ENCODE data around the gene ATP6V1G3.
"Not testable (repeated sequence)": the region's sequence is repeated elsewhere in the genome, so short reads cannot be mapped to it uniquely, and the experiment has no call there.

Gene ATP6V1G3, protein sequence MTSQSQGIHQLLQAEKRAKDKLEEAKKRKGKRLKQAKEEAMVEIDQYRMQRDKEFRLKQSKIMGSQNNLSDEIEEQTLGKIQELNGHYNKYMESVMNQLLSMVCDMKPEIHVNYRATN

DNA sequence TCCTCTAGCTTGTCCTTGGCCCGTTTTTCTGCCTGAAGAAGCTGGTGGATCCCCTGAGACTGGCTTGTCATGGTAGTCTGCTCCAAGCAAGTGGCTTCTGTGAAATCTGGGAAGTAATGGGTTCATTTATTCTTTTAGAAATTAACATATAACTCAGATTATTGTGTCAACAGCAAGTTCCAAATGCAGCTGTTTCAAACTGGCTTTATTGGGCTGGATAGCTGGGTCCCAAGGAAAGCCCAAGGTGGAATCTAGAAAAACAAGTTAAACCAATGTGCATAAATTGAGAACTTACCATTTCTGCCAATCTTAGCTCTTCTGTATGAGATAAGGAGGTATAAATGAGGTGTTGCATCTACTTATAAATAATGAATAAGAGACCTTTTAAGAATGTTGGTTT lies at the start of gene ATP6V1G3:
Gene ATP6V1G3, minus strand, starts transcription at position 101 of the 400 bp plus-strand sequence. Its CDS starts 30 bp downstream, at position 71.
- no peak for DNase-seq

DNA sequence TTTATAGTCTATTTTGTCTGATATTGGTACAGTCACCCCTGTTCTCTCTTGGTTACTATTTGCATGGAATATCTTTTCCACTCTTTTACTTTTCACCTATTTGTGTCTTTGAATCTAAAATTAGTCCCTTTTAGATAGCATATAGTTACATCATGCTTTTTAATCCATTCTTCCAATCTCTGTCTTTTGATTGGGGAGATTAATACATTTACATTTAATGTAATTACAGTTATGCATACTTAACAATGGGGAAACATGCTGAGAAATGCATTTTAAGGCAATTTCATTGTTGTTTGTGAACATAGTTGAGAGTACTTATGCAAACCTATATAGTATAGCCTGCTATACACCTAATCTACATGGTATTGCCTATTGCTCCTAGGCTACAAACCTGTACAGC lies 48.4 kb upstream of the ATP6V1G3 start:
- no peak for DNase-seq

DNA sequence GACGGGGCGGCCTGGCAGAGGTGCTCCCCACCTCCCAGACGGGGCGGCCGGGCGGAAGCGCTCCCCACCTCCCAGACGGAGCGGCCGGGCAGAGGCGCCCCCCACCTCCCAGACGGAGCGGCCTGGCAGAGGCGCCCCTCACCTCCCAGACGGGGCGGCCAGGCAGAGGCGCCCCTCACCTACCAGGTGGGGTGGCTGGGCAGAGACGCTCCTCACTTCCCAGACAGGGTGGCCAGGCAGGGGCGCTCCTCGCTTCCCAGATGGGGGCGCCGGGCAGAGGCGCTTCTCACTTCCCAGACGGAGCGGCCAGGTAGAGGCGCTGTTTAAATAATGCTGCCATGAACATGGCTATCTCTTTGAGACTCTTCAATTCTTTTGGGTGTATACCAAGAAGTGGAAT lies 43.7 kb upstream of the ATP6V1G3 start:
- DNase-seq = no peak

DNA sequence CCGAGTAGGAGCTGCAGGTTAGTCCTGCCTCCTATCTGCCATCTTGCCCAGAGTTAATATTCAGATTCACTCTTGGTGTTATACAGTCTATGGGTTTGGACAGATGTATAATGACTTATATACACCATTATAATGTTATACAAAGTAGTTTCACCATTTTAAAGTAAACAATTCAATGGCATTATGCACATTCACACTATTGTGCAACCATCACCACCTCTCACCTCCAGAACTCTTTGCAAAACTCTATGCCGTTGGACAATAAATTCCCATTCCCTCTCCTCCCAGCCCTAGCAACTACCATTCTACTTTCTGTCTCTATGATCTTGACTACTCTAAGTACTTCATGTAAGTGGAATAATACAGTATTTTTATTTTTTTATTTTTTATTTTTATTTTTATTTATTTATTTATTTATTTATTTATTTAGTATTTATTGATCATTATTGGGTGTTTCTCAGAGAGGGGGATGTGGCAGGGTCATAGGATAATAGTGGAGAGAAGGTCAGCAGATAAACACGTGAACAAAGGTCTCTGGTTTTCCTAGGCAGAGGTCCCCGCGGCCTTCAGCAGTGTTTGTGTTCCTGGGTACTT lies 42.8 kb upstream of the ATP6V1G3 start:
- DNase-seq = not testable (repeated sequence)

DNA sequence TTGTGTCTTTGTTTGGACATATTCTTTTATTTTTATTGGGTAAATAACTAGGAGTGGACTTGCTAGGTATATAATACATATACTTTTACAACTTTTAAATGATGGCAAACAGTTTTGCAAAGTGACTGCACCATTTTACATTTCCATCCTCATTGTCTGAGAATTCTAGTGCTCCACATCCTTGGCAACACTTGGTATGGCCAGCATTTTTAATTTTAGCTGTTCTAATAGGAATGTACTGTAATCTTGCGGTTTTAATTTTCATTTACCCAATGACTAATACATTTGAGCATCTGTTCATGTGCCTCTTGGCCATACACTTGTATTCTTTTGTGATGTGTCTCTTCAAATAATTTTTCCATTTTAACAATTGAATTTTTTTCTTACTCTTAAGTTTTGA lies 37.0 kb upstream of the ATP6V1G3 start:
- no peak for DNase-seq

DNA sequence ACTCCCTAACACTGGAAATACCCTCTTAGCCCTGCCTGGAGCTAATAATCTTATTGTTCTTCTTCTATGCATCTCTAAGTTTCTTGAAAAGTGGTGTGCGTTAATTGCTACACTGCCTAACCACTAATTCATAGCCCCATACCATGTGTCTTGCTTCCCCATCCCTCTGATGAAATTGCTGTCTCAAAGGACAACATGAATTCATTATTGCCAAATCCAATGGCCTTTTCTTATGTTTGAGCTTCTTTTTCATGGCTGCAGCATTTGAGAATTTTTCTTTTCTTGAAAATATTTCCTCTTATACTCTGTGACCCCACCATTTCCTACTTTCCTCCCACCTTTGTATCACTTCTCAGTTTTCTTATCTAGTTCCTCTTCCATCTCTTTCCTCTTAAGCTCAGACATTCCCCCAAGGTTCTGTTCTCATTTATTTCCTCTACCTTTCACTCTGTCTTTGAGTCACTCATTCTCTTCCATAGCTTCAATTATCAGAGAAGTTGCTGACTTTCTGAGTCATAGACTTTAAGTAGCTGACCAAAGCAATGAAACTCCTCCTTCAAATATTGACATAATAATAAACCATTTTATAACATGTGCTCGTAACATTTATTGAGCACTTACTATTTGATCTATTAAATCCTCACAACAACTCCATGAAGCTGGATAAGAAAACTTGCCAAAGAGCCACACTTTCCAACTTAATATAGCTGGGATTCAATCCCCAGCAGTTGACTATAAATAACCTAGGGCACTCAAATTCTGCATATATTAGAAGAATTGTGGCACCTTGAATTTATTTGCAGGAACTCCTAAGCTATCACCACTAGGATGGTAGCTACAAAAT lies 35.5 kb upstream of the ATP6V1G3 start:
- DNase-seq = no peak

DNA sequence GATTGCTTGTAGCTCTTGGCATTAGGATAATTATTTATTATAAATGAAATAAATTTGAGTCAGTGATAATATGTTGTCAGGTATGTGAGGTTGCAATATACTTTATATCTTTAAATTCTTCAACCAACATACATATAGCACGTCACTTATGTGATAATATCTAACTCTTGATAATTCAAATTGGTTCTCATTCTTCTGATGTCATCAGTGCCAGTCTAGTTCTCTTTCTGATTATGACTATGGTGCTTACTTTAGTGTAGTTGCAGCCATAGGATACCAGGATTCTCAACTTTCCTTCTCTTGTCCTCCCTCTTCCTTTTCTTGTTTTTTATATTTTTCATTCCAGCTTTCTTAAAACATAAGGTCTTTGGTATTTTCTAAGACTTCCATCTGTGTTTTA lies 34.8 kb upstream of the ATP6V1G3 start:
- DNase-seq = no peak

DNA sequence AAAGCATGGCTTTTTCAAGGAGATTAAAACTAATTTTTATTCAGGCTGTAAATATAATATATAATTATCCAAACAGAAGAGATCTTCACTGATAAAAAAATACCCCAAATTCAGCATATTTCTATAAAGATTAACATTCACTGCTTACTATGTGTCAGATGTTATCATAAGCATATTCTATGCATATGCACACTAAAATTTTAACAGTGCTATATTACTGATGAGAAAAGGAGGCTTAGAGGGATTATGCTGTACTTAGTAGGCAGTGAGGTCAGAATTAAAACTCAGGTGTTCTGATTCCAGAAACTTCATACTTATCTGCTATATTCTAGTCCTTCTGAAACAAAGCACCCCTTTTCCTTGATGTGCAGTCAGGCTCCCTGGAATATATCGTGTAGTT lies 33.8 kb upstream of the ATP6V1G3 start:
- DNase-seq = no peak

DNA sequence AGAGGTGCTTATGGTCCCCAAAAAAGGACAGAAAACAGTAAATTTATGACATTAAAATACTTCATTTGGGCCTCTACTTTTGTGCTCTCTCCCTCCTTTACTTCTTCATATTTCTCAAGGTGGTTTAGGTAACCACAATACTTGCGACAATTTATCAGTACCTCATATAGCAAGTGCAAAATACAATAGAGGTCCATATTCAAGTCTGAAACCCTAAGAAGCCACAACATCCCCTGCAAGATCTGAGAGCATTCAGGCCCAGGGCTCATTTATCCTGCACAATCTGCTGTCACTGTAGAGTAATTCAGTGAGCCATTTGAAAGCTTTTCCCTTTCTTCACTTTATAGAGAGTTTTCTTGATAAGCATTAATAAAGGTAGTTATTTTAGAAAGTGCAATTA lies 24.2 kb upstream of the ATP6V1G3 start:
- DNase-seq = no peak

DNA sequence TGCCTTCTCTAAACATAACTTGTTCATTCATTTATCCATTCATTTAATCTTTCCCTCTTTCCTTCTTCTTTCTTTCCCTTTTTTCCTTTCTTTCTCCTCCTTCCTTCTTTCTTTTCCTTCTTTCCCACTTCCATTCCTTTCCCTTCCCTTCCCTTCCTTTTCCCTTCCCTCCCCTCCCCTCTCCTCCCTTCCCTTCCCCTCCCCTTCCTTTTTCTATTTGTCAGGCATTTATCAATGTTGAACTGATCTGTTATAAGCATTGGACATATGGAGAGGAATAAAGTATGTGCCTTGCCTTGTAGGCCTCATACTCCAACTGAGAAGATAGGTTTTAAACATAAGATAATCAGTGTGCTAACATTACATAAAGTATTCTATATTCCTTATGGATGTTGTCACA lies 23.7 kb upstream of the ATP6V1G3 start:
- DNase-seq = no peak

DNA sequence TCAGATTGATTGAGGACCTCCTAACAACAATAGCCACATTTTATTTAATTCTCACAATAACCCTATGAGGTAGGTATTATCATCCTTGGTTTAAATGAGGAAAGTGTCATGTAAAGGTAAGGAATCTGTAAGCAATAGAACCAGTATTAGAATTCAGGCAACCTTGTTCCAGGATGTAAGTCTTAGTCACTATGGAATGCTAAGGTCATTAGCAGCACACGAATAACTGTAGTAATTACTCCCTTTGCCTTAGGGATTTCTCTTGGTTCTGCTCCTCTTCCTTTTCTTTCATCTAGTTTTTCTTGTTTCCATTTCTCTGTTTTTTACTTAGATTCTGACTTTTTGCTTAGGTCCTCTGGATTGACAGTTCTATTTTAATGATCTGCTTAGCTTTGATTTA lies 23.1 kb upstream of the ATP6V1G3 start:
- DNase-seq = no peak

DNA sequence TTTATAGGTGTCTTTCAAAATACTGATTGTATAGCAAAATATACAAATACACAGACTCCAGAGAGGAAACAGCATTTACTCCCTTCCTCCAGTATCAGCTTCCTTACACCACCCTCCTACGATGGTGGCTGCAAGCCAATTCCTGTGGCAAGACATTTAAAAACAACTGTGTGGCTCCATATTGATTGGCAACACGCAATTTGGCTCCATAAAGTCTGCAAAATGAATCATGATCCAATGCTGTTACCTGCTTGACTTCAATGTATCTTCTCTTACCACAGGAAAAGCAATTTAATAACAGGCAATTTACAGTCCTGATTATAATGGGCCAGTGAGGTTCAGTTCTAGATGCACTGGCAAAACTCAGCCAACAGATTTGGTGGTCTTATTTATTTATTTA lies 19.7 kb upstream of the ATP6V1G3 start:
- DNase-seq = no peak

DNA sequence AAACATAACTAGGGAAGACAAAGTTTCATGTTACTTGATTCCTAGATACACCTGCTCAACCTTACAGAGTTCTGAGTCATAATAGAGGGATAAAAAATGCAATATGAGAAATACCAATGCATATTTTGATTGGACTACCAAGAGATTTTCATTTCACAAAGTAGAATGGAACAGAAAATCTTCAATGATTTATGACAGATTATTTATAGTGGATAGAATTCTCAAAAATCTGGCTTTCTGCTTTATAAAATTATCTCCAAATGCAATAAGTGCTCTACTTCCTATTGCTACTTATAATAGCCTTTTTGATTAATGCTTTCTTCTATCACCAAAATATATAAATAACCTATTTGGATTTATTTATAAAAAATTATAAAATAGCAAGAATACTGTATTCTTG lies 18.9 kb upstream of the ATP6V1G3 start:
- DNase-seq = no peak

DNA sequence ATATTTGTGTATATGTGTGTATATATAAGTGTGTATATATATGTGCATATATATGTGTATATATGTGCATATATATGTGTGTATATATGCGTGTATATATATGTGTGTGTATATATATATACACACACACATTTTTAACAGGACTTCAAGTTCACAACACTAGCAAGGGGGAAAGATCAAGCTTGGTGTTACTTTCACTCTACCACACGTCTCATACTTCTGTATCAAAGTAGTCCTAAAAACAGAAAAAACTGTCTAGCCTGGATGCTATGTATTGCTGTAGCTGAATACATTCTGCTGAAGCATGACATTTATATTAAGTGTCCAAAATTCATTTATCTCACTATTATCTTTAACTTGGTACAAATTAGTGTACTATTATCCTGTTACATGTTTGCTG lies 17.9 kb upstream of the ATP6V1G3 start:
- no peak for DNase-seq

DNA sequence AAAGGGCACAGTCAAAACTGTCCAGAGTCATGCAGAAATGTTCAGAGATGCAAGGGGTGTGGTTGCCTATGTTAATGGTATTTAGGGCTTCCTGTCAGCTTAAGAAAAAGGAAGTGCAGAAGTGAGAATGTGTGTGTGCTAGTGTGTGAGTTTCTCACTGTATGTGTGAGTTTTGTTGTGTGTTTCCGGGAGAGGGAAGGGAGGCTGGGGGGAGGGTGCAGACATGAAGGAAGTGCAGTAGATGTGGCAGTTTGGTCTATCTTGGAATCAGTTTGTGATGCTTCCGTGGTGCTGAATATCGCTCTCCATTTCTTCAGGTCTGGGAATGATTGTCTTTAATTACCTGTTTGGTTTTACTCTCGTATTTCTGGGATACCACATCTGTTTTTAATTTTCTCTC lies 16.5 kb upstream of the ATP6V1G3 start:
- DNase-seq = peak; percentile 25

DNA sequence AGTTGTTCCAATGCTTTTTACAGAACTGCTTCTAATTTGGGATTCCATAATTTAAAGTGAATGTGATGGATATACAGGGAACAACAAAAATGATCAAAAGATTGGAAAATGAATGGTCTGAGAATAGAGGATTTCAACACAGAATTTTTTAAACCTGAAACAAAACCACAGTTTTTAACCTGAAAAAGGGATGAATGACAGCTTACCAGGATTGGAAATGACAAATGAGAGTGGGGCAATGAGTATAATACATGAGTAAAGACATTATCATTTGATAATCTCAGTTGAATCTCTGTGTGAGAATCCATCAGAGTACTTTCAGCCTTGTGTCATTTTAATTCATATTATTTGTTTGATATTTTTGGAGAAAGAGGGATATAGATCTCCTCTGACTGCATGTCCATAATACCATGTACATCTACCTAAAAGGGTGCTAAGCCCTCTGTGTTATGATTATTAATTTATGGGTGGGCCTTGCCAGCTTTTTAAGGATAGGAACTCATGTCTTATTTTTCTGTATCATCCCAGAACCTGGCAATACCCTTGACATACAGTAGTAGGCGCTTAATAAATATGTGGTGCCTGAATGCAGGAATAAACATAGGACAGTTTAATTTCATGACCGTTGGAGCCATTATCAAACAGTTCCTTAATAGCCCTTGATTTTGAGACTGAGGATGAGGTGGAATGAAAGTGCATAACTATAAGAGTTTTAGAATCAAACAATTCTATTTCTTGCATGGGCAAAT lies 12.4 kb upstream of the ATP6V1G3 start:
- DNase-seq = no peak

DNA sequence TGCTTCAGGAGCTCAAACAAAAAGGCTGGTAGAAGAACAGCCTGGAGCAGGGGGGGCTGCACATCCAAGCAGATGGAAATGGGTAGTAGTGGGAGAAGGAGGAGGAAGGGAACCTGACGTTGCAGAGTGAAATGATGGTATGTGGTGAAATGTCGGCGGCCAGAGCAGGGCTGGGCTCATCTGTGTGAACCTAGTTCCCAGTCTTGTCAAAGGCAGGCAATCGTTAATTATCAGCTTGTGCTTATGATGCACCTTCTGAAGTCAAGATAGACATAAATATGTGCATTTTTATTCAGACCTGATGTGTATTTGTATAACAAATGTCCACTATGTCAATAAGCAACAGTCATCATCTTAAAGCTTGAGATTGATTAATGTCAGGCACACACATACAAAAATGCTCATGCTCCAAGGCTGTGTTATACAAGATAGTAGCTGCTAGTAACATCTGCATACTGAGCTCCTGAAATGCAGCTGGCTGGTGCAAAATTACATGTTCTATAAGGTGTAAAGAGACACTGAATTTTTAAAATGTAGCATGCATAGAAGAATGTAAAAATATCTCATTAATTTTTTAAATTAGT lies 10.6 kb upstream of the ATP6V1G3 start:
- no peak for DNase-seq

DNA sequence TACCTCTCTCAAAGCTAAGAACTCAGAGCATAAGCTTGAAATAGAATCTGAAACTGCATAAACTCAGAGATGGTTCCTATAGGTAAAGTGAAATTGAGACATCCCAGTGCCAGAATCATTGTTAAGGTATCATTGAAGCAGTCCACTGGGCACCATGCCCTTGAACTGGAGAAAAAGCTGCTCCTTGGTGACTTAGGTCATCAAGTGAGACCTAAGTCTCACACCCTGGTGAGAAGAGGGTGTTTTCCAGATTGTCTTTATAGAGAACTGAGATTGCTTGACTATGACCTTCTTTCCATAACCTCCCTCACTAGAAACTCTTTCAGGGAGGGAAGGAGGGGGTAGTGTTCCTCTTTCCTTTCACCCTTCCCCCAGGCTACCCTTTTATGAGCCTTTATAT lies 9.4 kb upstream of the ATP6V1G3 start:
- no peak for DNase-seq

DNA sequence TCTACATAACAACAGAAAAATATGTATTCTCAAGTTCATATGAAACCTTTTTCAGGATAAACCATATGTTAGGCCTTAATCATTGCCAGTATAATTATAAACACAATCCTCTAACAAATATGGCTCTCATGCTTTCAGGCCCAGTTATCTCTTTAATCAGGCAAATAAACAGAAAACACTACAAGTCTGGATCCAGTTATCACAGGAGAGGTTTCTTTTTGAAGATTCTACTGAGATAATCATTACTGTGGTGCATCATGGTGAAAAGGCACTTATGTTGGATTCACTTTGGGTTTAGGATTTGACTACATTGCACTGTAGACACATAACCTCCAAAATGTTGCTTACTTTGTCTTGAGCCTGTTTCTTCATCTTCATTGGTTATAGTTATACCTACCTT lies 8.4 kb upstream of the ATP6V1G3 start:
- no peak for DNase-seq

DNA sequence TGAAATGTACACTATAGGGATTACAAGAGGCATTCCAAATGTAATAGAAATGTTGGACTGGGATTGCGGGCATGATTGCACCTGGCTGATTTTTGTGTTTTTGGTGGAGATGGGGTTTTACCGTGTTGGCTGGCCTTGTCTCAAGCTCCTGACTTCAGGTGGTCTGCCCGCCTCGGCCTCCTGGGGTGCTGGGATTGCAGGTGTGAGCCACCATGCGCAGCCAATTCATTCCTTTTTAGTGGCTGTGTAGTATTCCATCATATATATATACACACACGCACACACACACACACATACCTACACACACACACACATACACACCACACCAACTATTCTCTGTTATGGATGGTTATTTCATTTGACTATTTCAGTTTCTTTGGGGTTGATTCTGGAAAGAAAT lies 4.7 kb upstream of the ATP6V1G3 start:
- DNase-seq = no peak

DNA sequence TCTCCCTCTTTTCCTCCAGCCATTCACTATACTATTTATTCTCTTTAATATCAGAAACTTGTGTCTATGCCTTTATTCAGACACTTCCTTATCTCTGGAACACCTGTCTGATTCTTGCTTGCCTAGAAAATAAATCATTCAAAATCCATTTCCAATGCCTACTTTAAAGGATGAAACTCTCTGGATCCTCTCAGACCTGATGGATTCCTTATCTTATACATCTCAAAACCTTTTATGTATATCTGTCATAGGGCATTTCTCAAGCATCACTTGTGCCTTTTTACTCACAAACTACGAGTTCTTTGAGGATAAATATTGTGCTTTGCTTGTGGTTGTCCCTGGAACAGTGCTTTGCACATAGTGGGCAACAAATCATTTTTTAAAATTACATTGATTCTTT lies 3.8 kb upstream of the ATP6V1G3 start:
- no peak for DNase-seq

DNA sequence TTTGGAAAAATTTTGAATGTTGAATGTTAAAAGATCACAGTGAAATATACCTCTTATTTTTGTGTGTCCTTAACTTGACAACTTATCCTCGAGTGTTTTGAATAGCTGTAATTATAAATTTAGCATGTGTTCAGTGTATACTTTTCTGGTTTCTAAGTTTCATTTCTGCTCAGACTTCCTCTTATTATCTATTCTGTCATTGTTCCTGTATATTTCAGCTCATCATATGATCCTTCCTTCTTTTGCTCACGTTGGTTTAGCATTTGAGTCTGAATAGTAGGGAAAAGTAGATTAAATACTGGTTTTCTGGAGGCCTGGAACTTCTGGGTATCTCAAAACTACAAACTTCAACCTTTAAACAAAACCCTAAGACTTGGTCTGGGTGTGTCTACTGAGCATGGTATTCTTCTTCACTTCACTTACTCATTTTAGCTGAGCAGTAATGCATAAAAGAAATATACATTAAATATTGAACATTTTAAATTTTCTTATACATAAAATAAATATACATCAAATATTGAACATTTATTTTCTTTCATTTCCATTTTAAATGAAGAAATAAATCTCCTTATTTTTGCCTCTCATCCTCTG lies 3.3 kb upstream of the ATP6V1G3 start:
- DNase-seq = no peak

DNA sequence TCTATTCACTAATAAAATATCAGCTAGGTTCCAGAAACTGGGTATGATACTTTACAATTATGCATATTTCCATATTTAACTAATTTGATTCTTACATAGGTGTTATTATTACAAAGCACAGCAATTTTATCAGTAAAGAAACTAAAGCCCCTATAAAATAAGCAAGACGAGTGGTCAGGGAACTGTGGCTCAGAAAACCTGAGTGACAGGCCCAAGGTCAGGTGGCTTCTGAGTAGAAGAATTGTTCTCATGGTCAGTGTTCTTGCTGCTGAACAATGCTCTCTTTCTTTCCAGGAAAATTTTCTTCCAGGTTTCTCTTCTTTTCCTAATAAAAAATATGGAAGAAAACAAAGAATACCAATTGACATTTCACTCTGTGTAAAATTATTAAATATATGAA lies 2.2 kb upstream of the ATP6V1G3 start:
- no peak for DNase-seq
